HL-60 (cell line): ENCODE data around the gene RRP1.

Experiments
- DNase-seq, 2 experiments: peaks; one replicate each; pipeline ENCODE4 v3.0.0-alpha.2; 2010 to 2020; ENCODE audit warnings: low read depth in 1 of 2, low spot score in 1 of 2
- H3K27ac ChIP-seq: fragments of 250-450 bp; sonication (Bioruptor Pico); replicated peaks from 2 replicates; pipeline ENCODE4 v1.5.1; 2020; ENCODE audit warnings: mild to moderate bottlenecking, moderate library complexity
- H3K27me3 ChIP-seq: fragments of 250-450 bp; sonication (Bioruptor Pico); 2 replicates; pipeline ENCODE4 v1.5.1; 2021; ENCODE audit warnings: mild to moderate bottlenecking, moderate library complexity; ENCODE audit not compliant: insufficient read depth, poor library complexity, severe bottlenecking
- H3K4me3 ChIP-seq: replicated peaks from 2 replicates; pipeline ENCODE4 v1.5.1; 2011; ENCODE audit warnings: mild to moderate bottlenecking, control low read depth, low read length; ENCODE audit not compliant: insufficient read depth
- GABPA ChIP-seq: IDR thresholded peaks from 2 replicates; pipeline ENCODE4 v1.6.1; 2012; ENCODE audit warnings: low read depth
- POLR2AphosphoS5 ChIP-seq: IDR thresholded peaks from 2 replicates; pipeline ENCODE4 v1.6.1; 2012; ENCODE audit warnings: low read depth
- SPI1 ChIP-seq: IDR thresholded peaks from 2 replicates; pipeline ENCODE4 v1.6.1; 2012; ENCODE audit warnings: low read depth, mild to moderate bottlenecking, borderline replicate concordance
- TF ChIP-seq, protein P1 (sequence below): IDR thresholded peaks from one replicate; pipeline ENCODE4 v1.5.1; 2011; ENCODE audit warnings: low read length, control low read depth, inconsistent platforms; ENCODE audit not compliant: insufficient read depth
- TF ChIP-seq, protein P2 (sequence below): IDR thresholded peaks from 2 replicates; pipeline ENCODE4 v1.6.1; 2012; ENCODE audit warnings: low read depth; ENCODE audit not compliant: insufficient replicate concordance

RRP1 gene

DNA sequence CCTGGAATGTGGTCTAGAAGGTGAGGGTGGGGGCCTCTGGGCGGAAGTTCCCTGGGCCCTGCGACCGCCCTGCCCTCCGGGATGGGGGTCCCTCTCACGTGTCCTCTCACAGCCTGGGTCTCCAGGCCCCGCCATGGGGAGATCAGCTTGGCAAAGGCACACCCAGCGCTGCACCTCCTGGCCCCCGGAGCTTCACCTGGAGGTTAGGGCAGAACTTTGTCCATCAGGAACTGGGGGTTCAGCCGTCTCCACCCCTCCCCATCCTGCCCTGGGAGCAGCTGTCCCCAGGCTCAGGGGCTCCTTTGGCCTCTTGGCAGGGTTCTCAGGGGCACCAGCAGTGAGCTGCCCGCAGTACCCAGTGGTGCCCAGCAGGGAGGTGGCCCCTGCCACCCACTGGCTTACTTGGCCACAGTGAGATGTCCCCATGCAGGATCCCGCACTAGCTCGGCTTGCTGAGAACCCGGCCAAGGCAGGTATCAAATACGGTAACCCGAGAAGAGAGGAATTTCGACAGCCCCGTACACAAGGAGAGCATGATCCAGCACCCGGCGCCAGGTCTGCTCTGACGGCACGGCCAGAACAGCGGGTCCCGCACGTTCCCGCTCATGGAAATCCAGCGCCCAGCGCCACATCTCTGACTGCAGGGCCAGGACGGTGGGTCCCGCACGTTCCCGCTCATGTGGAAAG, 36.7 kb downstream of the RRP1 start:
- Histone ChIP-seq H3K4me3 (no peak overlapping the region), H3K27ac (no peak overlapping the region), H3K27me3 (no peaks in the 10 kb centered on the region)
- TF ChIP-seq, protein P1, sequence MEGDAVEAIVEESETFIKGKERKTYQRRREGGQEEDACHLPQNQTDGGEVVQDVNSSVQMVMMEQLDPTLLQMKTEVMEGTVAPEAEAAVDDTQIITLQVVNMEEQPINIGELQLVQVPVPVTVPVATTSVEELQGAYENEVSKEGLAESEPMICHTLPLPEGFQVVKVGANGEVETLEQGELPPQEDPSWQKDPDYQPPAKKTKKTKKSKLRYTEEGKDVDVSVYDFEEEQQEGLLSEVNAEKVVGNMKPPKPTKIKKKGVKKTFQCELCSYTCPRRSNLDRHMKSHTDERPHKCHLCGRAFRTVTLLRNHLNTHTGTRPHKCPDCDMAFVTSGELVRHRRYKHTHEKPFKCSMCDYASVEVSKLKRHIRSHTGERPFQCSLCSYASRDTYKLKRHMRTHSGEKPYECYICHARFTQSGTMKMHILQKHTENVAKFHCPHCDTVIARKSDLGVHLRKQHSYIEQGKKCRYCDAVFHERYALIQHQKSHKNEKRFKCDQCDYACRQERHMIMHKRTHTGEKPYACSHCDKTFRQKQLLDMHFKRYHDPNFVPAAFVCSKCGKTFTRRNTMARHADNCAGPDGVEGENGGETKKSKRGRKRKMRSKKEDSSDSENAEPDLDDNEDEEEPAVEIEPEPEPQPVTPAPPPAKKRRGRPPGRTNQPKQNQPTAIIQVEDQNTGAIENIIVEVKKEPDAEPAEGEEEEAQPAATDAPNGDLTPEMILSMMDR, result no peak
- TF ChIP-seq, protein P2, sequence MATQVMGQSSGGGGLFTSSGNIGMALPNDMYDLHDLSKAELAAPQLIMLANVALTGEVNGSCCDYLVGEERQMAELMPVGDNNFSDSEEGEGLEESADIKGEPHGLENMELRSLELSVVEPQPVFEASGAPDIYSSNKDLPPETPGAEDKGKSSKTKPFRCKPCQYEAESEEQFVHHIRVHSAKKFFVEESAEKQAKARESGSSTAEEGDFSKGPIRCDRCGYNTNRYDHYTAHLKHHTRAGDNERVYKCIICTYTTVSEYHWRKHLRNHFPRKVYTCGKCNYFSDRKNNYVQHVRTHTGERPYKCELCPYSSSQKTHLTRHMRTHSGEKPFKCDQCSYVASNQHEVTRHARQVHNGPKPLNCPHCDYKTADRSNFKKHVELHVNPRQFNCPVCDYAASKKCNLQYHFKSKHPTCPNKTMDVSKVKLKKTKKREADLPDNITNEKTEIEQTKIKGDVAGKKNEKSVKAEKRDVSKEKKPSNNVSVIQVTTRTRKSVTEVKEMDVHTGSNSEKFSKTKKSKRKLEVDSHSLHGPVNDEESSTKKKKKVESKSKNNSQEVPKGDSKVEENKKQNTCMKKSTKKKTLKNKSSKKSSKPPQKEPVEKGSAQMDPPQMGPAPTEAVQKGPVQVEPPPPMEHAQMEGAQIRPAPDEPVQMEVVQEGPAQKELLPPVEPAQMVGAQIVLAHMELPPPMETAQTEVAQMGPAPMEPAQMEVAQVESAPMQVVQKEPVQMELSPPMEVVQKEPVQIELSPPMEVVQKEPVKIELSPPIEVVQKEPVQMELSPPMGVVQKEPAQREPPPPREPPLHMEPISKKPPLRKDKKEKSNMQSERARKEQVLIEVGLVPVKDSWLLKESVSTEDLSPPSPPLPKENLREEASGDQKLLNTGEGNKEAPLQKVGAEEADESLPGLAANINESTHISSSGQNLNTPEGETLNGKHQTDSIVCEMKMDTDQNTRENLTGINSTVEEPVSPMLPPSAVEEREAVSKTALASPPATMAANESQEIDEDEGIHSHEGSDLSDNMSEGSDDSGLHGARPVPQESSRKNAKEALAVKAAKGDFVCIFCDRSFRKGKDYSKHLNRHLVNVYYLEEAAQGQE, result no peak
- TF ChIP-seq POLR2AphosphoS5 (no peak), GABPA (no peak), SPI1 (no peak)
- no peak for DNase-seq

DNA sequence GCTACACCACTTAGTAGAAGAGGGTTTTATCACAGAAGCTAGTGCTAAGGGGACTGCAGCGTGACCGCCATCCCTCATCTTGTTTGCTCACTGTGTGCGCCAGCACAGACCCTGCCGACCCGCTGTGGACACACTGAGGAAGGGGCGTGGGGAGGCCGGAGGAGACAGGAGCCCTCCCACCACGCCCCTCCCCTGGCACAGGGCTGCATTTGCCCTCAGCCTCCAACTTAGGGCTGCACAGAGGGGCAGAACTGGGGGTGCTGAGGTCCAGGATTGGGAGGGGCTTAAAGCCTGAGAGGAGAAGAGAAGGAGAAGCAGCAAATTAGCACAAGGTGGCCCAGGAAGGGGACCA, 37.2 kb downstream of the RRP1 start:
- Histone ChIP-seq H3K27ac (no peak overlapping the region), H3K4me3 (no peak overlapping the region), H3K27me3 (no peaks in the 10 kb centered on the region)
- DNase-seq, result no peak
- TF ChIP-seq SPI1, result no peak
- TF ChIP-seq POLR2AphosphoS5, result no peak
- TF ChIP-seq, protein P2, result no peak
- TF ChIP-seq, protein P1, result no peak
- no peak for TF ChIP-seq GABPA

DNA sequence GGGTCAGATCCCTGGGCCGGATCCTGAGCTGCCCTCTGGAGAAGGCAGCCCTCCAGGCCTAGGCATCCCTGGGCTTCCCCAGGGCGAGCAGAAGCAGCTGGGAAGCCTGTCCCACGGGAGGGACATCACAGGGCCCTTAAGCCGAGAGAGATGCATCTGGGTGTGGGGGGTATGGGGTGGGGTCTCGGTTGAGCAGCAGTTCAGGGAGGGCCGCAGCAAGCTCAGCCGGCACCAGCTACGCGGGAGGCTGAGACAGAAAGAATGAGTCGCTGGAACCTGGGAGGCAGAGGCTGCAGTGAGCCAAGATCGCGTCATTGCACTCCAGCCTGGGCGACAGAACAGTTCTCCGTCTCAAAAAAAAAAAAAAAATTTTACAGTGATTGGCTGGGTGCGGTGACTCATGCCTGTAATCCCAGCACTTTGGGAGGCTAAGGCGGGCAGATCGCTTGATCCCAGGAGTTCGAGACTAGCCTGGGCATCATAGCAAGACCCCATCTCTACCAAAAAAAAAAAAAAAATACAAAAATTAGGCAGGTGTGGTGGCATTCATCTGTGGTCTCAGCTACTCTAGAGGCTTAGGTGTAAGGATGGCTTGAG, 37.7 kb downstream of the RRP1 start:
- no peaks in the 10 kb centered on the region for H3K27me3 ChIP-seq
- TF ChIP-seq POLR2AphosphoS5 (no peak), SPI1 (no peak), GABPA (no peak)
- TF ChIP-seq, protein P1, result no peak
- TF ChIP-seq, protein P2, result no peak
- no peak overlapping the region for H3K27ac ChIP-seq
- DNase-seq, result no peak
- H3K4me3 ChIP-seq, result no peak overlapping the region
